Measurements from ENCODE around the gene OR5H14. TPM values are rescaled to one million over a fixed set of nuclear protein-coding genes. Genes with fewer than 3 reads are reported as not detected.
"Not testable (repeated sequence)": the region's sequence is repeated elsewhere in the genome, so short reads cannot be mapped to it uniquely, and the experiment has no call there.

OR5H14 gene
- not detected for polyA plus RNA-seq (2012; ENCODE audit: missing spikeins)

DNA sequence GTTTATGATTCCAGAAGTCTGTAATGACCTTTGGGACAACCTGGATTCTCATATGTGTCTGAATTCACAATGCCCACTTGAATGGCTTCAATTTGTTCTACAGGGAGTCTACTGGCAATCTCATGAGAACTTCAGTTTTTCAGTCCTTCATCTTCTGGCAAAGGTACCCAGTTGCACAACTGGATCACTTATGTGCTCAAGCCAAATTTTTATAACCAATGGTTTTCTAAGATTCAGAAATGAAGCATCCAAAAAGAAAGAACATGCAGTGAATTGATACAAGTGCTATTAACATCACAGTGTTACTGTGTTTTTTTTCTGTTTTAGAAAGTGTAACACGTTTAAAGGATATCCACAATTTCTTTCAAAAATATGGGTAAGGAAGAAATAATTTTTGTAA, at the start of gene OR5H14:
TSS of gene OR5H14 (plus strand) at position 301 of the 400 bp plus-strand sequence. CDS start 1,907 bp downstream, outside the sequence.
- TF ChIP-seq POLR2A (IDR thresholded peaks at IDR 0.05; ENCODE audit: low read depth, low read length) (no peak), TAF1 (IDR thresholded peaks at IDR 0.05; ENCODE audit: borderline replicate concordance, low read depth, low read length) (no peak), POLR2AphosphoS5 (IDR thresholded peaks at IDR 0.05; ENCODE audit: low read depth, low read length) (no peak)
- DNase-seq (ENCODE audit: insufficient read length), result no peak
- no peak for FAIRE-seq

DNA sequence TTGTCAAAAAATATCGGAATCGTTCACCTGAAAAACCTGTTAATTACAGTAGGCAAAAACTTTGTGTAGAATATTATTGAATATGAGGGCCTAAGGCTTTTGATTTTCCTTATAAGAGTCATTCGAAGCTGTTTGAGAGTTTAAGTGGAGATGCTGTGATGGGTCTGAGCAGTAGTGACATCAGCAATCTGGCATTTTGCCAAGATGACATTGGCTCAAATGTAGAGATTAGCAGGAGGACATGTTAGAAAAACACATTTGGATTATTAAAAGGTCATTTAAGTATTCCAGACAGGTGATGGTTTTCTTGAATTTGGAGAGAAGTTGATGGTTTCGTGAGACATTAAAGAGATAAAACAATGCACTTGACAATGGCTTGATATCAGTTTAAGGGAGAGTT, 47.4 kb upstream of the OR5H14 start:
- DNase-seq (ENCODE audit: insufficient read length) (no peak), FAIRE-seq (no peak)
- TF ChIP-seq POLR2A (IDR thresholded peaks at IDR 0.05; ENCODE audit: low read depth, low read length) (no peak), TAF1 (IDR thresholded peaks at IDR 0.05; ENCODE audit: borderline replicate concordance, low read depth, low read length) (no peak), POLR2AphosphoS5 (IDR thresholded peaks at IDR 0.05; ENCODE audit: low read depth, low read length) (no peak)

DNA sequence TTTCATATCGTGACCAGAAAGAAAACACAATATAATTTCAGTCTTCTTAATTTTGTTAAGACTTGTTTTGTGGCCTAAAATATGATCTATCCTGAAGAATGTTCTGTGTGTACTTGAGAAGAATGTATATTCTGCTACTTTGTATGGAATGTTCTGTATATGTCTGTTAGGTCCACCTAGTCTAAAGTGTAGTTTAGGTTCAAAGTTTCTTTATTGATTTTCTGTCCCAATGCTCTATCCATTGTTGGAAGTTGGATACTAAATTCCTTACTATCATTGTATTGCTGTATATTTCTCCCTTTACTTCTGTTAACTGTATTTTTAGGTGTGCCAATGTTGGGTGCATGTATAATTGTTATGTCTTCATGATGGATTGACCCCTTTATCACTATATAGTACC, 39.1 kb upstream of the OR5H14 start:
- FAIRE-seq (no peak), DNase-seq (ENCODE audit: insufficient read length) (no peak)
- no peak for TF ChIP-seq POLR2A (IDR thresholded peaks at IDR 0.05; ENCODE audit: low read depth, low read length)
- no peak for TF ChIP-seq POLR2AphosphoS5 (IDR thresholded peaks at IDR 0.05; ENCODE audit: low read depth, low read length)
- TF ChIP-seq TAF1 (IDR thresholded peaks at IDR 0.05; ENCODE audit: borderline replicate concordance, low read depth, low read length), result no peak

DNA sequence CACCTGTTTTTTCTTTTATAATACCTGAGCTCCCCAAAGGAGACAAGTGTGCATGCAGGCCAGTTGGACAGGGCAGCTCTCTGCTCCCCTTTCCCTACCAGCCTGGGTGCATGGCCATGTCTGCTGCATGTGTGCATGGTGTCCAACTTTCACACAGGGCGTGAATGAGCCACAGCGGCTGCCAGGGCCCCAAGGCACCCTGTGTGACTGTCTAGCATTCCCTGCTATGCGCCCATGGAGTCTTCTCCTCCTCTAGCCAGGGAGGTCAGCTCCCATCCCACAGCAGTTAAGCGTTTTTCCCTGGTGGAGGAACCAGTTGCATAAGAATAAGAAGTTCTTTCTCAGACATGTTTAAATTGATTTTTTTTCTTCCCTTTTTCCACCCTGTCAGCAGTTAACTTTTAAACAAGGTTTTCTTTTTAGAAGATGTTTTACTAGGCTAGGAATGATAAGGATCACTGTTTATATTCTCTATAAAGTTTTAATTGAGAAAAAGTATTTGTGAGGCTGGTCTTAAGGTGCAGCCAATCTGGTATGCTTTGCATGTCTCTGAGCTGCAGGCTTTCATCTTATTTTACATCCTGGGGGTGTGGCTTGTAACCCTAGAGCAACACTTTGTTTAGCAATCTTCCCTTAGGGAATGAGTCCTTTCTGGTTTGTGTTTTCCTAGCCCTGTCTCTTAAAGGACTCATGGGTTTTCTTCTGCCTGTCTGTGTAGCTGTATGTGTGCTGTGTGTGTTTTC, 37.3 kb upstream of the OR5H14 start:
- FAIRE-seq (no peak), DNase-seq (ENCODE audit: insufficient read length) (no peak)
- TF ChIP-seq POLR2A (IDR thresholded peaks at IDR 0.05; ENCODE audit: low read depth, low read length), result no peak
- TF ChIP-seq POLR2AphosphoS5 (IDR thresholded peaks at IDR 0.05; ENCODE audit: low read depth, low read length), result no peak
- no peak for TF ChIP-seq TAF1 (IDR thresholded peaks at IDR 0.05; ENCODE audit: borderline replicate concordance, low read depth, low read length)

DNA sequence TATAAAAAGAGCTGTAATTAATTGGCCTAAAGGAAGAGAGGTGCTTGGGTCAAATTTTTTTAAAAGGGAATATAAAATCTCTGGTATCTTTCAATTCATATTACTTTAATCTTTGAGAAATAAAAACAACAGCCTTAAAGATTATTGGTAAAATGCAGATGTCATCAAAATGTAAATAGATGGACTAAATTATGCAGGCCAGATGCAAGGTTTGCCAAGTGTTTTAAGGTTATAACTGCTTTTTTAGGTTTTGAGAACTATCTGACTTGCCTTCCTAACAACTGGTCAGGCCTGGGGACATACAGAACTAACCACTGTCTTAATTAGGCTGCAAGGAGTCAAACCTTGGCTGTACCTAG, 36.8 kb upstream of the OR5H14 start:
- DNase-seq (ENCODE audit: insufficient read length) (no peak), FAIRE-seq (no peak)
- no peak for TF ChIP-seq POLR2A (IDR thresholded peaks at IDR 0.05; ENCODE audit: low read depth, low read length)
- TF ChIP-seq TAF1 (IDR thresholded peaks at IDR 0.05; ENCODE audit: borderline replicate concordance, low read depth, low read length), result no peak
- no peak for TF ChIP-seq POLR2AphosphoS5 (IDR thresholded peaks at IDR 0.05; ENCODE audit: low read depth, low read length)

DNA sequence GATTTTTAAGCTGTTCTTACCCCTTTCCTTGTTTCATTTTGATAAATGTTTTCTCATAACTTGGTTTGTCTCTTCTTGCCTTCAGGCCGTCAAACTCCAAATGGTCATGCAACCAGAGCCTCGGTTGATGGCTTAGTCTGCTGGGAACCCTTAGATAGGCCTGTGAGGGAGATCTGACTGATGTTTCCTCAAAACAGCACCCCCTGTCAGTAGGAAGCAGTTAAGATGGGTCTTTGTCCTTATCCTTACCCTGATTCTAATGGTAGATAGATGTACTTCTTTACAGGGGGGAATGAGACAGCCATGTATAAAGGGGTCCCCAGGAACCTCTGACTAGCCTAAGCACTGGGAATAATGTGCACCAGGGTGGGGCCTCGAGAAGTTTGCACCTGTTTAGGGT, 33.0 kb upstream of the OR5H14 start:
- TF ChIP-seq POLR2A (IDR thresholded peaks at IDR 0.05; ENCODE audit: low read depth, low read length) (no peak), POLR2AphosphoS5 (IDR thresholded peaks at IDR 0.05; ENCODE audit: low read depth, low read length) (no peak), TAF1 (IDR thresholded peaks at IDR 0.05; ENCODE audit: borderline replicate concordance, low read depth, low read length) (no peak)
- FAIRE-seq (no peak), DNase-seq (ENCODE audit: insufficient read length) (no peak)

DNA sequence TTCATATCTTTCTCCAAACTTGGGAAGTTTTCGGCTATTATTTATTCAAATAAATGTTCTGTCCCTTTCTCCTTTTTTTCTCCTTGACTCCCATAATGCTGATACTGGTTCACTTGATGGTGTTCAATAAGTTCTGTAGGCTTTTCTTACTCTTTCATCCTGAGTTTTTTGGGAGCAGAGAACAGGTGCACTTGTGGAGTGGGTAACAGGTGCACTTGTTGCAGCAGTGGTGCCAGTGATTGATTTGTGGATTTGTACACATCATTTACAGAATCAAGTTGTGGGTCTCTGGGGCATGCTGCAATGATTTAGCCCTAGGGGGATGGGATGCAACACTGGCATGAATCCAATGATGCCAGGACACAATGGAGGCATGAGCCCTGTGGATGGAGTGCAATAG, 31.6 kb upstream of the OR5H14 start:
- TF ChIP-seq TAF1 (IDR thresholded peaks at IDR 0.05; ENCODE audit: borderline replicate concordance, low read depth, low read length) (no peak), POLR2A (IDR thresholded peaks at IDR 0.05; ENCODE audit: low read depth, low read length) (no peak), POLR2AphosphoS5 (IDR thresholded peaks at IDR 0.05; ENCODE audit: low read depth, low read length) (no peak)
- FAIRE-seq (no peak), DNase-seq (ENCODE audit: insufficient read length) (no peak)

DNA sequence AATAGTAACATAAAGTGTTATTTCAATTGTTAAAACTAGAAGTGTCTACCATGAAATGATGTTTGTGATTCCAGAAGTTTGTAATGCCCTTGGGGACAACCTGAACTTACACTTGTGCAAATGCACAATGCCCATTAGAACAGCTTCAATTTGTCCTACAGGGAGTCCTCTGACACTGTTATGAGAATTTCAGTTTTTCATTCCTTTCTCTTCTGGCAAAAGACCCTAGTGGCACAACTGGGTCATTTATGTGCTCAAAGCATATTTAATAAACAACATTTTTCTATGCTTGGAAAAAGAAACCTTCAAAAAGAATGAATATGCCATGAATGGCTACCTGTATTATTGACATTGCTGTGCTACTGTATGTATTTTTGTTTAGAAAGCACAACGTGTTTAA, 16.9 kb upstream of the OR5H14 start, which contains the start of gene OR5H1:
TSS of gene OR5H1 (plus strand) at position 301 of the 400 bp plus-strand sequence. CDS start 1,977 bp downstream, outside the sequence.
- DNase-seq (ENCODE audit: insufficient read length) (no peak), FAIRE-seq (no peak)
- TF ChIP-seq POLR2A (IDR thresholded peaks at IDR 0.05; ENCODE audit: low read depth, low read length), result no peak
- TF ChIP-seq POLR2AphosphoS5 (IDR thresholded peaks at IDR 0.05; ENCODE audit: low read depth, low read length), result no peak

DNA sequence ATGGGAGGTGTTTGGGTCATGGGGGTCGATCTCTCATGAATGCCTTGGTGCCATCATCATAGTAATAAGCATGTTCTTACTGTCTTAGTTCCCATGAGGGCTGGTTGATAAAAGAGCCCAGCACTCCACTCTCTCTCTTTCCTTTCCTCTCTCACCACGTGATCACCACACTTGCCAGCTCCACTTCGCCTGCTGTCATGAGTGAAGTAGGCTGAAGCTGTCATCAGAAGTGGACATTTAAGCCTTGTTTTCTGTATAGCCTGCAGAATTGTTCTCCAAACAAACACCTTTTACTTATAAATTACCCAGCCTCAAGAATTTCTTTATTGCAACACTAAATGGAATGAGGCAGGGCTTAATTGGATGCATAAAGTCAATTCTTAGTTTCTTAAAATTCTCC, 10.6 kb upstream of the OR5H14 start:
- DNase-seq (ENCODE audit: insufficient read length) (no peak), FAIRE-seq (no peak)
- TF ChIP-seq POLR2A (IDR thresholded peaks at IDR 0.05; ENCODE audit: low read depth, low read length) (no peak), POLR2AphosphoS5 (IDR thresholded peaks at IDR 0.05; ENCODE audit: low read depth, low read length) (no peak), TAF1 (IDR thresholded peaks at IDR 0.05; ENCODE audit: borderline replicate concordance, low read depth, low read length) (no peak)

DNA sequence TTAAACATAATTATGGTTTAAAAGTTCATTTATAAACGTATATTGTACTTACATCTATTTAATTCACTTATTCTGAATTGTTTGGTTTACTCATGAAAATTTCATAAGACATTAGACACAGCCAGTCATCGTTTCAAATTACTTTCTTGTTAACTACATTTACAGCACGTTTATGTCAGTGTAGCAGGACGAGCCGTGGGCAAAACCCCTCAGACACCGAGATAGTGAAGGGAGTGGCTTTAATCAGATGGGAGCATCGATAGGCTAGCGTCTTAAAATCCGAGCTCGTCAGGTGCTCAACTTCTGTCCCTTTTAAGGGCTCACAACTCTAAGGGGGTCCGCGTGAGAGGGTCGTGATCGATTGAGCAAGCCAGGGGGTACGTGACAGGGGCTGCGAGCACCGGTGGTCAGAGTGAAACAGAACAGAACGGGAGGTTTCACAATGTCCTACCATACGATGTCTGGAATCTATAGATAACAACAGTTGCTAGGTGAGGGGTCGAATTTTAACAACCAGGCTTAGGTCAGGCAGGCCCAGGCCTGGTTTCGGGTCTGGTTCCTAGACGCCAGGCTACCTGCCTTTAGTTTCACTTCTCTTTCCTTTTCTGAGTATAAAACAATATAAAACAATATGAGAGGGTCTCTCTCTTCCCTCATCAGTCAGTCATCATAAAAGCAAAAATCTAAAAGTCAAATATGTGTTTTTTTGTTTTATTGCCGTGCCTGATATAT, 9.3 kb upstream of the OR5H14 start:
- not testable (repeated sequence) for FAIRE-seq

DNA sequence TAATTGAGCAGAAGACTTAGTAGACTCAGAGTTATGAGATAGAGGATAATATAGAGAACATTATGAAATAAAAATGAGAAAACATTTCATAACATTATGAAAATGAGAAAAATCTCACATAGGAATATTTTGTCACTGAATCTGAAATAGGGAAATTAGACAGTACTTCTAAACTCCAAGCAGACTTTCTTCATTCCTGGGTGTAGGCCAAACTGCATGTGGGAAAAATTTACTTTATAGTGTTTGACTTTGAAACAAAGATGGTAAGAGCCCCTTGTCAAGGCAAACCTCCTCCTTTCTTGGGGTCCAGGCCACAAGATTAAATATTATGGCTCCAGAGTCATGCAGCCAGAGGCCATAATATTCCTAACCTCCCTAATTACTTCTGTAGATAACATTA, 6.7 kb upstream of the OR5H14 start:
- no peak for FAIRE-seq
- no peak for TF ChIP-seq TAF1 (IDR thresholded peaks at IDR 0.05; ENCODE audit: borderline replicate concordance, low read depth, low read length)
- no peak for TF ChIP-seq POLR2A (IDR thresholded peaks at IDR 0.05; ENCODE audit: low read depth, low read length)
- no peak for TF ChIP-seq POLR2AphosphoS5 (IDR thresholded peaks at IDR 0.05; ENCODE audit: low read depth, low read length)
- no peak for DNase-seq (ENCODE audit: insufficient read length)

More for the DNA sequence above, 9.3 kb upstream of the OR5H14 start:
- DNase-seq (ENCODE audit: insufficient read length), result not testable (repeated sequence)

DNA sequence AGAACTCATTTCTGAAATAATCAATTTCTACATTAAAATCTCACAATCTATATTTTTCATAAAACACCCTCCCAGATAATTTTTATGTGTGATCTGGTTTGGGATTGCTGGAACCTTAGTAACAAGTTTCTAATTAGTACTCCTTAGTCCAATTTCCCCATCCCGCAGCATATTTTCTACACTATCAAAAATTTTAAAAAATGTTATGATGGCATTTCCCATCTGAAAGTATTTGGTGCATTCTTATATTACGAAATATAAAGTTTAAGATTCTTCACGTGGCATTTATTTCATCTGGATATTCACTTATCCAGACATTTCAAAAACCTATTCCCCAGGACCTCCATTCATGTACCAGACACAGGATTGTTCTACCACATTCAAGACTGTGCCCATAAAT, 1.5 kb downstream of the OR5H14 start:
- FAIRE-seq, result no peak
- TF ChIP-seq TAF1 (IDR thresholded peaks at IDR 0.05; ENCODE audit: borderline replicate concordance, low read depth, low read length) (no peak), POLR2A (IDR thresholded peaks at IDR 0.05; ENCODE audit: low read depth, low read length) (no peak), POLR2AphosphoS5 (IDR thresholded peaks at IDR 0.05; ENCODE audit: low read depth, low read length) (no peak)

DNA sequence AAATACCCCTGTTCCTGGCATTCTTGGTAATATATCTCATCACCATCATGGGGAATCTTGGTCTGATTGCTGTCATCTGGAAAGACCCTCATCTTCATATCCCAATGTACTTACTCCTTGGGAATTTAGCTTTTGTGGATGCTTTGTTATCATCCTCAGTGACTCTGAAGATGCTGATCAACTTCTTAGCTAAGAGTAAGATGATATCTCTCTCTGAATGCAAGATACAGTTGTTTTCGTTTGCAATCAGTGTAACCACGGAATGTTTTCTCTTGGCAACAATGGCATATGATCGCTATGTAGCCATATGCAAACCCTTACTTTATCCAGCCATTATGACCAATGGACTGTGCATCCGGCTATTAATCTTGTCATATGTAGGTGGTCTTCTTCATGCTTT, 2.2 kb downstream of the OR5H14 start:
- not testable (repeated sequence) for DNase-seq (ENCODE audit: insufficient read length); FAIRE-seq

More for the DNA sequence above, 1.5 kb downstream of the OR5H14 start:
- DNase-seq (ENCODE audit: insufficient read length), result no peak

Measured in GM12892 (cell line).